Liver (tissue), 9 donors: ENCODE data around the gene NCAM1. TPM values are rescaled to one million over a fixed set of nuclear protein-coding genes. Genes with fewer than 3 reads are reported as not detected.

Source experiments
- DNase-seq: peaks from one replicate; pipeline ENCODE4 v3.0.0-alpha.2; 2017; ENCODE audit warnings: low spot score
- H3K27ac ChIP-seq, 2 donors: one replicate each; pipeline ENCODE4 v1.7.0; 2013; ENCODE audit warnings: inconsistent platforms in 2 of 2, low read length in 2 of 2, control low read depth in 1 of 2, low read depth in 1 of 2, mild to moderate bottlenecking in 1 of 2
- H3K27me3 ChIP-seq, 4 donors: one replicate each; pipeline versions ENCODE4 v1.6.1 to v1.7.0; 2013; ENCODE audit warnings: low read length in 3 of 4, inconsistent platforms in 1 of 4, mild to moderate bottlenecking in 1 of 4, moderate library complexity in 1 of 4; ENCODE audit not compliant: control insufficient read depth in 4 of 4, insufficient read depth in 4 of 4
- H3K36me3 ChIP-seq, 4 donors: one replicate each; pipeline versions ENCODE4 v1.6.1 to v1.7.0; 2013; ENCODE audit warnings: low read length in 3 of 4, mild to moderate bottlenecking in 3 of 4, low read depth in 1 of 4, moderate library complexity in 1 of 4; ENCODE audit not compliant: control insufficient read depth in 4 of 4, insufficient read depth in 3 of 4
- H3K4me1 ChIP-seq, 4 donors: one replicate each; pipeline versions ENCODE4 v1.6.1 to v1.7.0; 2013; ENCODE audit warnings: low read length in 3 of 4, mild to moderate bottlenecking in 3 of 4, moderate library complexity in 1 of 4; ENCODE audit not compliant: control insufficient read depth in 4 of 4, insufficient read depth in 4 of 4
- H3K4me3 ChIP-seq, 3 donors: one replicate each; pipeline versions ENCODE4 v1.6.1 to v1.7.0; 2013; ENCODE audit warnings: low read length in 3 of 3, control low read depth in 1 of 3, low read depth in 1 of 3, mild to moderate bottlenecking in 1 of 3
- H3K9ac ChIP-seq, 2 donors: one replicate each; pipeline ENCODE4 v1.7.0; 2013; ENCODE audit warnings: low read length in 2 of 2, mild to moderate bottlenecking in 2 of 2, moderate library complexity in 2 of 2, control low read depth in 1 of 2, low read depth in 1 of 2
- H3K9me3 ChIP-seq, 4 donors: one replicate each; pipeline versions ENCODE4 v1.6.1 to v1.7.0; 2013; ENCODE audit warnings: low read length in 3 of 4; ENCODE audit not compliant: control insufficient read depth in 4 of 4
- ATF3 ChIP-seq: IDR thresholded peaks from 2 replicates; pipeline ENCODE4 v1.6.1; 2016; ENCODE audit warnings: antibody characterized with exemption
- EGR1 ChIP-seq, 2 donors: IDR thresholded peaks; 2 replicates each; pipeline ENCODE4 v1.6.1; 2016 to 2018; ENCODE audit warnings: antibody characterized with exemption in 2 of 2, low read depth in 2 of 2
- FOXA1 ChIP-seq: IDR thresholded peaks from 2 replicates; pipeline ENCODE4 v1.6.1; 2016; ENCODE audit warnings: antibody characterized with exemption
- FOXA2 ChIP-seq: IDR thresholded peaks from 2 replicates; pipeline ENCODE4 v1.6.1; 2016; ENCODE audit warnings: antibody characterized with exemption
- GABPA ChIP-seq, 2 donors: IDR thresholded peaks in 1 of 2; conservative IDR thresholded peaks in 1 of 2; 2 replicates each; pipeline ENCODE4 v1.6.1; 2016; ENCODE audit warnings: antibody characterized with exemption in 2 of 2, mild to moderate bottlenecking in 1 of 2, moderate library complexity in 1 of 2
- HNF4A ChIP-seq, 2 donors: conservative IDR thresholded peaks; 2 replicates each; pipeline ENCODE4 v1.6.1; 2016; ENCODE audit warnings: antibody characterized with exemption in 2 of 2, mild to moderate bottlenecking in 2 of 2
- HNF4G ChIP-seq: IDR thresholded peaks from 2 replicates; pipeline ENCODE4 v1.6.1; 2016; ENCODE audit warnings: antibody characterized with exemption
- JUND ChIP-seq, 2 donors: IDR thresholded peaks; 2 replicates each; pipeline ENCODE4 v1.6.1; 2016; ENCODE audit warnings: antibody characterized with exemption in 2 of 2
- RAD21 ChIP-seq, 2 donors: IDR thresholded peaks; 2 replicates each; pipeline ENCODE4 v1.6.1; 2016; ENCODE audit warnings: antibody characterized with exemption in 2 of 2, mild to moderate bottlenecking in 2 of 2
- RXRA ChIP-seq, 2 donors: IDR thresholded peaks; 2 replicates each; pipeline ENCODE4 v1.6.1; 2017 to 2018; ENCODE audit warnings: antibody characterized with exemption in 2 of 2, mild to moderate bottlenecking in 1 of 2
- SP1 ChIP-seq: IDR thresholded peaks from 2 replicates; pipeline ENCODE4 v1.6.1; 2018; ENCODE audit warnings: antibody characterized with exemption, mild to moderate bottlenecking
- TAF1 ChIP-seq: conservative IDR thresholded peaks from 2 replicates; pipeline ENCODE4 v1.6.1; 2016; ENCODE audit warnings: antibody characterized with exemption, mild to moderate bottlenecking
- YY1 ChIP-seq: IDR thresholded peaks from 2 replicates; pipeline ENCODE4 v1.6.1; 2016; ENCODE audit warnings: antibody characterized with exemption, mild to moderate bottlenecking
- WGBS: extraction: QIAGEN DNeasy Blood & Tissue Kit; methylation state at CpG from one replicate; pipeline ENCODE4 v1.1.7; 2013; 5-methylcytosine and 5-hydroxymethylcytosine counted together
- polyA plus RNA-seq, 2 donors: library from polyadenylated mRNA; stranded (reverse) in 1 of 2; unstranded in 1 of 2; fragments of 200-250 nt in 1 of 2; fragments of >200 nt in 1 of 2; fragmentation: Nextera tagmentation in 1 of 2; extraction: Ambion mirVana in 1 of 2; gene quantifications; one replicate each; pipeline versions ENCODE4 v1.2.1 to v1.2.3, GENCODE V29; 2013 to 2015
- total RNA-seq, 2 donors: library from RNA; depleted of rRNA; stranded (reverse); fragments of >200 nt; gene quantifications; one replicate each; pipeline ENCODE4 v1.2.3, GENCODE V29; 2014
- TF ChIP-seq, protein P1 (sequence below): IDR thresholded peaks from 2 replicates; pipeline ENCODE4 v1.6.1; 2016; ENCODE audit warnings: antibody characterized with exemption, mild to moderate bottlenecking
- TF ChIP-seq, protein P2 (sequence below): IDR thresholded peaks from 2 replicates; pipeline ENCODE4 v1.6.1; 2016; ENCODE audit warnings: antibody characterized with exemption
- TF ChIP-seq, protein P3 (sequence below): fragments of 150-350 bp; IDR thresholded peaks from 2 replicates; pipeline ENCODE4 v1.5.1; 2017; ENCODE audit warnings: improper control_type of control experiment, low read depth, low read length; ENCODE audit not compliant: missing input control
- TF ChIP-seq, protein P4 (sequence below): IDR thresholded peaks from 2 replicates; pipeline ENCODE4 v1.6.1; 2016; ENCODE audit warnings: antibody characterized with exemption
- donor health status: healthy.
- donor health status: healthy.
- donor health status: healthy.
- donor health status: healthy.
- donor health status: healthy.

NCAM1 gene
- total and polyA plus RNA-seq, 4 donors = 0.65 to 2.1 (median 0.88) TPM

GRCh38 chr11:112967082-112967481 lies 5.9 kb downstream of the NCAM1 start:
- no peak for DNase-seq
- TF ChIP-seq YY1 (no peak), EGR1 (IDR thresholded peaks at IDR 0.05; ENCODE audit: low read depth in 2 of 2) (no peak), RAD21 (IDR thresholded peaks at IDR 0.05) (no peak), SP1 (no peak), FOXA1 (no peak), GABPA (IDR thresholded peaks at IDR 0.05 in 1 of 2, conservative IDR thresholded peaks at IDR 0.05 in 1 of 2) (no peak), TAF1 (no peak)
- TF ChIP-seq, protein P1, sequence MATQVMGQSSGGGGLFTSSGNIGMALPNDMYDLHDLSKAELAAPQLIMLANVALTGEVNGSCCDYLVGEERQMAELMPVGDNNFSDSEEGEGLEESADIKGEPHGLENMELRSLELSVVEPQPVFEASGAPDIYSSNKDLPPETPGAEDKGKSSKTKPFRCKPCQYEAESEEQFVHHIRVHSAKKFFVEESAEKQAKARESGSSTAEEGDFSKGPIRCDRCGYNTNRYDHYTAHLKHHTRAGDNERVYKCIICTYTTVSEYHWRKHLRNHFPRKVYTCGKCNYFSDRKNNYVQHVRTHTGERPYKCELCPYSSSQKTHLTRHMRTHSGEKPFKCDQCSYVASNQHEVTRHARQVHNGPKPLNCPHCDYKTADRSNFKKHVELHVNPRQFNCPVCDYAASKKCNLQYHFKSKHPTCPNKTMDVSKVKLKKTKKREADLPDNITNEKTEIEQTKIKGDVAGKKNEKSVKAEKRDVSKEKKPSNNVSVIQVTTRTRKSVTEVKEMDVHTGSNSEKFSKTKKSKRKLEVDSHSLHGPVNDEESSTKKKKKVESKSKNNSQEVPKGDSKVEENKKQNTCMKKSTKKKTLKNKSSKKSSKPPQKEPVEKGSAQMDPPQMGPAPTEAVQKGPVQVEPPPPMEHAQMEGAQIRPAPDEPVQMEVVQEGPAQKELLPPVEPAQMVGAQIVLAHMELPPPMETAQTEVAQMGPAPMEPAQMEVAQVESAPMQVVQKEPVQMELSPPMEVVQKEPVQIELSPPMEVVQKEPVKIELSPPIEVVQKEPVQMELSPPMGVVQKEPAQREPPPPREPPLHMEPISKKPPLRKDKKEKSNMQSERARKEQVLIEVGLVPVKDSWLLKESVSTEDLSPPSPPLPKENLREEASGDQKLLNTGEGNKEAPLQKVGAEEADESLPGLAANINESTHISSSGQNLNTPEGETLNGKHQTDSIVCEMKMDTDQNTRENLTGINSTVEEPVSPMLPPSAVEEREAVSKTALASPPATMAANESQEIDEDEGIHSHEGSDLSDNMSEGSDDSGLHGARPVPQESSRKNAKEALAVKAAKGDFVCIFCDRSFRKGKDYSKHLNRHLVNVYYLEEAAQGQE = no peak
- TF ChIP-seq, protein P2, sequence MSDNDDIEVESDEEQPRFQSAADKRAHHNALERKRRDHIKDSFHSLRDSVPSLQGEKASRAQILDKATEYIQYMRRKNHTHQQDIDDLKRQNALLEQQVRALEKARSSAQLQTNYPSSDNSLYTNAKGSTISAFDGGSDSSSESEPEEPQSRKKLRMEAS = no peak
- H3K4me1 ChIP-seq = peaks cover 4 to 16% (median 8%) of the 10 kb centered on the region in 4 donors
- no peak overlapping the region for H3K9ac ChIP-seq
- peaks cover 0 to 10% (median 0%) of the 10 kb centered on the region in 4 donors for H3K27me3 ChIP-seq
- no peaks in the 10 kb centered on the region for H3K36me3 ChIP-seq
- WGBS = 66% methylated on average over 3 of the region's 3 CpGs
- no peaks in the 10 kb centered on the region for H3K9me3 ChIP-seq
- H3K4me3 ChIP-seq = no peak overlapping the region
- H3K27ac ChIP-seq = no peak overlapping the region

- no peaks in the 10 kb centered on the region for H3K9me3 ChIP-seq
- TF ChIP-seq, protein P3, sequence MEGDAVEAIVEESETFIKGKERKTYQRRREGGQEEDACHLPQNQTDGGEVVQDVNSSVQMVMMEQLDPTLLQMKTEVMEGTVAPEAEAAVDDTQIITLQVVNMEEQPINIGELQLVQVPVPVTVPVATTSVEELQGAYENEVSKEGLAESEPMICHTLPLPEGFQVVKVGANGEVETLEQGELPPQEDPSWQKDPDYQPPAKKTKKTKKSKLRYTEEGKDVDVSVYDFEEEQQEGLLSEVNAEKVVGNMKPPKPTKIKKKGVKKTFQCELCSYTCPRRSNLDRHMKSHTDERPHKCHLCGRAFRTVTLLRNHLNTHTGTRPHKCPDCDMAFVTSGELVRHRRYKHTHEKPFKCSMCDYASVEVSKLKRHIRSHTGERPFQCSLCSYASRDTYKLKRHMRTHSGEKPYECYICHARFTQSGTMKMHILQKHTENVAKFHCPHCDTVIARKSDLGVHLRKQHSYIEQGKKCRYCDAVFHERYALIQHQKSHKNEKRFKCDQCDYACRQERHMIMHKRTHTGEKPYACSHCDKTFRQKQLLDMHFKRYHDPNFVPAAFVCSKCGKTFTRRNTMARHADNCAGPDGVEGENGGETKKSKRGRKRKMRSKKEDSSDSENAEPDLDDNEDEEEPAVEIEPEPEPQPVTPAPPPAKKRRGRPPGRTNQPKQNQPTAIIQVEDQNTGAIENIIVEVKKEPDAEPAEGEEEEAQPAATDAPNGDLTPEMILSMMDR = no peak
- no peak for TF ChIP-seq ATF3
- TF ChIP-seq, protein P4, sequence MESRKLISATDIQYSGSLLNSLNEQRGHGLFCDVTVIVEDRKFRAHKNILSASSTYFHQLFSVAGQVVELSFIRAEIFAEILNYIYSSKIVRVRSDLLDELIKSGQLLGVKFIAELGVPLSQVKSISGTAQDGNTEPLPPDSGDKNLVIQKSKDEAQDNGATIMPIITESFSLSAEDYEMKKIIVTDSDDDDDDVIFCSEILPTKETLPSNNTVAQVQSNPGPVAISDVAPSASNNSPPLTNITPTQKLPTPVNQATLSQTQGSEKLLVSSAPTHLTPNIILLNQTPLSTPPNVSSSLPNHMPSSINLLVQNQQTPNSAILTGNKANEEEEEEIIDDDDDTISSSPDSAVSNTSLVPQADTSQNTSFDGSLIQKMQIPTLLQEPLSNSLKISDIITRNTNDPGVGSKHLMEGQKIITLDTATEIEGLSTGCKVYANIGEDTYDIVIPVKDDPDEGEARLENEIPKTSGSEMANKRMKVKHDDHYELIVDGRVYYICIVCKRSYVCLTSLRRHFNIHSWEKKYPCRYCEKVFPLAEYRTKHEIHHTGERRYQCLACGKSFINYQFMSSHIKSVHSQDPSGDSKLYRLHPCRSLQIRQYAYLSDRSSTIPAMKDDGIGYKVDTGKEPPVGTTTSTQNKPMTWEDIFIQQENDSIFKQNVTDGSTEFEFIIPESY = no peak
- TF ChIP-seq GABPA (IDR thresholded peaks at IDR 0.05 in 1 of 2, conservative IDR thresholded peaks at IDR 0.05 in 1 of 2) = no peak
- TF ChIP-seq HNF4A (conservative IDR thresholded peaks at IDR 0.05) = no peak
- TF ChIP-seq RXRA (IDR thresholded peaks at IDR 0.05) = no peak
- no peak for TF ChIP-seq FOXA2
- no peak for TF ChIP-seq YY1
- no peak for TF ChIP-seq TAF1
- TF ChIP-seq, protein P1 = no peak
- TF ChIP-seq HNF4G = no peak
- no peak for TF ChIP-seq JUND (IDR thresholded peaks at IDR 0.05)
- H3K36me3 ChIP-seq = no peaks in the 10 kb centered on the region
- H3K27me3 ChIP-seq = peaks cover 0 to 11% (median 0%) of the 10 kb centered on the region in 4 donors
- no peak for DNase-seq
- H3K4me1 ChIP-seq = no peaks in the 10 kb centered on the region
- no peak overlapping the region for H3K27ac ChIP-seq
- WGBS = 30% methylated on average over 6 of the region's 6 CpGs
- H3K4me3 ChIP-seq = no peak overlapping the region
- no peak overlapping the region for H3K9ac ChIP-seq
Observed at GRCh38 chr11:112968941-112969713, 7.9 kb downstream of the NCAM1 start.
